Measurements from ENCODE around the gene PCNP. TPM values are rescaled to one million over a fixed set of nuclear protein-coding genes. Genes with fewer than 3 reads are reported as not detected.

Gene PCNP
- polyA plus RNA-seq, 1 of the 3 experiments (the other 2 are of a cell fraction) = 45.8 TPM

DNA sequence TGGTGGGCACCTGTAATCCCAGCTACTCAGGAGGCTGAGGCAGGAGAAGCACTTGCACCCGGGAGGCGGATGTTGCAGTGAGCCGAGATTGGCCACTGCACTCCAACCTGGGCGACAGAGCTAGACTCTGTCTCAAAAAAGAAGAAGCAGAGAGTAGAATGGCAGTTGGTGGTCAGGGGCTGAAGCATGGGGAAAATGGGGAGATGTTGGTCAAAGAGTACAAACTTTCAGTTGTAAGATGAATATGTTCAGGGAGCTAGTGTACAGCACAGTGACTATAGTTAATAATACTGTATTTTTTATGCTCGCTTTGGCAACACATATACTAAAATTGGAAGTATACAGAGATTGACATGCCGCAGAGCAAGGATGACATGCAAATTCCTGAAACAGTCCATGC, 41.5 kb downstream of the PCNP start:
- Histone ChIP-seq H3K4me2 (no peak overlapping the region), H3K79me2 (ENCODE audit: insufficient read depth) (no peaks in the 10 kb centered on the region), H3F3A (replicated peaks; ENCODE audit: insufficient read depth) (no peaks in the 10 kb centered on the region), H3K27me3 (ENCODE audit: insufficient read depth) (no peaks in the 10 kb centered on the region), H3K36me3 (replicated peaks in 1 of 2; ENCODE audit: control insufficient read depth in 1 of 2, insufficient read depth in 2 of 2, low read length in 1 of 2) (no peaks in the 10 kb centered on the region), H3K9me2 (no peaks in the 10 kb centered on the region), H2AFZ (ENCODE audit: low read depth) (no peak overlapping the region), H3K9ac (no peak overlapping the region), H4K20me1 (ENCODE audit: insufficient read depth) (no peaks in the 10 kb centered on the region), H3K4me1 (ENCODE audit: control insufficient read depth in 1 of 2, insufficient read depth in 2 of 2, low read depth in 1 of 2, low read length in 1 of 2) (no peaks in the 10 kb centered on the region), H3K9me3 (no peaks in the 10 kb centered on the region), H3K27ac (ENCODE audit: low read depth in 2 of 2, low read length in 1 of 2) (no peak overlapping the region), H3K4me3 (ENCODE audit: low read depth in 2 of 2, low read length in 1 of 2) (no peak overlapping the region)
- ChIA-PET CTCF (no interaction called here), POLR2A (no interaction called here)
- TF ChIP-seq RFX5 (IDR thresholded peaks at IDR 0.05; ENCODE audit: low read length) = no peak
- no peak for TF ChIP-seq SMC3 (IDR thresholded peaks at IDR 0.05; ENCODE audit: low read depth, low read length)
- no peak for TF ChIP-seq RCOR1 (IDR thresholded peaks at IDR 0.05; ENCODE audit: low read length)
- TF ChIP-seq ELF1 (IDR thresholded peaks at IDR 0.05) = no peak
- TF ChIP-seq MEF2A (IDR thresholded peaks at IDR 0.05; ENCODE audit: borderline replicate concordance, low read depth) = no peak
- no peak for TF ChIP-seq FOXM1 (IDR thresholded peaks at IDR 0.05; ENCODE audit: low read depth)
- DNase-seq = no peak
- 85% methylated on average over 6 of the region's 6 CpGs for WGBS (ENCODE audit: low lambda C conversion rate)

- Histone ChIP-seq H3K36me3 (replicated peaks in 1 of 2; ENCODE audit: control insufficient read depth in 1 of 2, insufficient read depth in 2 of 2, low read length in 1 of 2) (no peaks in the 10 kb centered on the region), H3K4me1 (ENCODE audit: control insufficient read depth in 1 of 2, insufficient read depth in 2 of 2, low read depth in 1 of 2, low read length in 1 of 2) (no peaks in the 10 kb centered on the region), H3K27ac (ENCODE audit: low read depth in 2 of 2, low read length in 1 of 2) (no peak overlapping the region), H3K9ac (no peak overlapping the region), H3K79me2 (ENCODE audit: insufficient read depth) (no peaks in the 10 kb centered on the region), H3K4me3 (ENCODE audit: low read depth in 2 of 2, low read length in 1 of 2) (no peak overlapping the region), H4K20me1 (ENCODE audit: insufficient read depth) (no peaks in the 10 kb centered on the region), H2AFZ (ENCODE audit: low read depth) (no peak overlapping the region), H3K27me3 (ENCODE audit: insufficient read depth) (no peaks in the 10 kb centered on the region), H3F3A (replicated peaks; ENCODE audit: insufficient read depth) (no peaks in the 10 kb centered on the region), H3K4me2 (no peak overlapping the region), H3K9me3 (no peaks in the 10 kb centered on the region), H3K9me2 (no peaks in the 10 kb centered on the region)
- WGBS (ENCODE audit: low lambda C conversion rate) = 72% methylated on average over 7 of the region's 7 CpGs
- POLR2A ChIA-PET = no interaction called here
- no peak for DNase-seq
- CTCF ChIA-PET = no interaction called here
- TF ChIP-seq FOXJ3 (CRISPR knock-in tag; IDR thresholded peaks at IDR 0.05) (no peak), EP300 (IDR thresholded peaks at IDR 0.05; ENCODE audit: borderline replicate concordance in 1 of 2, low read depth in 1 of 2, low read length in 1 of 2) (no peak), ELF1 (IDR thresholded peaks at IDR 0.05) (no peak), TAF1 (IDR thresholded peaks at IDR 0.05; ENCODE audit: borderline replicate concordance, low read depth, low read length) (no peak), RAD21 (IDR thresholded peaks at IDR 0.05; ENCODE audit: low read length) (no peak), CHD2 (IDR thresholded peaks at IDR 0.05; ENCODE audit: low read length, partially characterized antibody) (no peak), RFX5 (IDR thresholded peaks at IDR 0.05; ENCODE audit: low read length) (no peak), GABPA (IDR thresholded peaks at IDR 0.05; ENCODE audit: low read depth) (no peak), SMC3 (IDR thresholded peaks at IDR 0.05; ENCODE audit: low read depth, low read length) (no peak), TEAD4 (IDR thresholded peaks at IDR 0.05; ENCODE audit: borderline replicate concordance, insufficient read depth) (no peak)
- TF ChIP-seq, protein P1, sequence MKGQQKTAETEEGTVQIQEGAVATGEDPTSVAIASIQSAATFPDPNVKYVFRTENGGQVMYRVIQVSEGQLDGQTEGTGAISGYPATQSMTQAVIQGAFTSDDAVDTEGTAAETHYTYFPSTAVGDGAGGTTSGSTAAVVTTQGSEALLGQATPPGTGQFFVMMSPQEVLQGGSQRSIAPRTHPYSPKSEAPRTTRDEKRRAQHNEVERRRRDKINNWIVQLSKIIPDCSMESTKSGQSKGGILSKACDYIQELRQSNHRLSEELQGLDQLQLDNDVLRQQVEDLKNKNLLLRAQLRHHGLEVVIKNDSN (IDR thresholded peaks at IDR 0.05; ENCODE audit: borderline replicate concordance, low read depth) = no peak
- TF ChIP-seq, protein P2, sequence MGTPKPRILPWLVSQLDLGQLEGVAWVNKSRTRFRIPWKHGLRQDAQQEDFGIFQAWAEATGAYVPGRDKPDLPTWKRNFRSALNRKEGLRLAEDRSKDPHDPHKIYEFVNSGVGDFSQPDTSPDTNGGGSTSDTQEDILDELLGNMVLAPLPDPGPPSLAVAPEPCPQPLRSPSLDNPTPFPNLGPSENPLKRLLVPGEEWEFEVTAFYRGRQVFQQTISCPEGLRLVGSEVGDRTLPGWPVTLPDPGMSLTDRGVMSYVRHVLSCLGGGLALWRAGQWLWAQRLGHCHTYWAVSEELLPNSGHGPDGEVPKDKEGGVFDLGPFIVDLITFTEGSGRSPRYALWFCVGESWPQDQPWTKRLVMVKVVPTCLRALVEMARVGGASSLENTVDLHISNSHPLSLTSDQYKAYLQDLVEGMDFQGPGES (IDR thresholded peaks at IDR 0.05; ENCODE audit: low read depth, low read length) = no peak
These were observed 43.5 kb downstream of the PCNP start for GRCh38 chr3:101617478-101617877.
